Liver (tissue), 9 donors: ENCODE measurements around the gene ARHGEF26. TPM values are rescaled to one million over a fixed set of nuclear protein-coding genes. Genes with fewer than 3 reads are reported as not detected.
A peak's percentile ranks its signal among the peaks of the same experiment; 100 is the strongest.

Experiments
- DNase-seq: peaks from one replicate; pipeline ENCODE4 v3.0.0-alpha.2; 2017; ENCODE audit warnings: low spot score
- H3K27ac ChIP-seq, 2 donors: one replicate each; pipeline ENCODE4 v1.7.0; 2013; ENCODE audit warnings: inconsistent platforms in 2 of 2, low read length in 2 of 2, control low read depth in 1 of 2, low read depth in 1 of 2, mild to moderate bottlenecking in 1 of 2
- H3K27me3 ChIP-seq, 4 donors: one replicate each; pipeline versions ENCODE4 v1.6.1 to v1.7.0; 2013; ENCODE audit warnings: low read length in 3 of 4, inconsistent platforms in 1 of 4, mild to moderate bottlenecking in 1 of 4, moderate library complexity in 1 of 4; ENCODE audit not compliant: control insufficient read depth in 4 of 4, insufficient read depth in 4 of 4
- H3K36me3 ChIP-seq, 4 donors: one replicate each; pipeline versions ENCODE4 v1.6.1 to v1.7.0; 2013; ENCODE audit warnings: low read length in 3 of 4, mild to moderate bottlenecking in 3 of 4, low read depth in 1 of 4, moderate library complexity in 1 of 4; ENCODE audit not compliant: control insufficient read depth in 4 of 4, insufficient read depth in 3 of 4
- H3K4me1 ChIP-seq, 4 donors: one replicate each; pipeline versions ENCODE4 v1.6.1 to v1.7.0; 2013; ENCODE audit warnings: low read length in 3 of 4, mild to moderate bottlenecking in 3 of 4, moderate library complexity in 1 of 4; ENCODE audit not compliant: control insufficient read depth in 4 of 4, insufficient read depth in 4 of 4
- H3K4me3 ChIP-seq, 3 donors: one replicate each; pipeline versions ENCODE4 v1.6.1 to v1.7.0; 2013; ENCODE audit warnings: low read length in 3 of 3, control low read depth in 1 of 3, low read depth in 1 of 3, mild to moderate bottlenecking in 1 of 3
- H3K9ac ChIP-seq, 2 donors: one replicate each; pipeline ENCODE4 v1.7.0; 2013; ENCODE audit warnings: low read length in 2 of 2, mild to moderate bottlenecking in 2 of 2, moderate library complexity in 2 of 2, control low read depth in 1 of 2, low read depth in 1 of 2
- H3K9me3 ChIP-seq, 4 donors: one replicate each; pipeline versions ENCODE4 v1.6.1 to v1.7.0; 2013; ENCODE audit warnings: low read length in 3 of 4; ENCODE audit not compliant: control insufficient read depth in 4 of 4
- EGR1 ChIP-seq, 2 donors: IDR thresholded peaks; 2 replicates each; pipeline ENCODE4 v1.6.1; 2016 to 2018; ENCODE audit warnings: antibody characterized with exemption in 2 of 2, low read depth in 2 of 2
- FOXA1 ChIP-seq: IDR thresholded peaks from 2 replicates; pipeline ENCODE4 v1.6.1; 2016; ENCODE audit warnings: antibody characterized with exemption
- GABPA ChIP-seq, 2 donors: IDR thresholded peaks in 1 of 2; conservative IDR thresholded peaks in 1 of 2; 2 replicates each; pipeline ENCODE4 v1.6.1; 2016; ENCODE audit warnings: antibody characterized with exemption in 2 of 2, mild to moderate bottlenecking in 1 of 2, moderate library complexity in 1 of 2
- NR2F2 ChIP-seq: IDR thresholded peaks from 2 replicates; pipeline ENCODE4 v1.6.1; 2016; ENCODE audit warnings: antibody characterized with exemption
- RAD21 ChIP-seq, 2 donors: IDR thresholded peaks; 2 replicates each; pipeline ENCODE4 v1.6.1; 2016; ENCODE audit warnings: antibody characterized with exemption in 2 of 2, mild to moderate bottlenecking in 2 of 2
- REST ChIP-seq: IDR thresholded peaks from 2 replicates; pipeline ENCODE4 v1.6.1; 2016; ENCODE audit warnings: antibody characterized with exemption, mild to moderate bottlenecking
- SP1 ChIP-seq: IDR thresholded peaks from 2 replicates; pipeline ENCODE4 v1.6.1; 2018; ENCODE audit warnings: antibody characterized with exemption, mild to moderate bottlenecking
- TAF1 ChIP-seq: conservative IDR thresholded peaks from 2 replicates; pipeline ENCODE4 v1.6.1; 2016; ENCODE audit warnings: antibody characterized with exemption, mild to moderate bottlenecking
- YY1 ChIP-seq: IDR thresholded peaks from 2 replicates; pipeline ENCODE4 v1.6.1; 2016; ENCODE audit warnings: antibody characterized with exemption, mild to moderate bottlenecking
- ZBTB33 ChIP-seq: IDR thresholded peaks from 2 replicates; pipeline ENCODE4 v1.6.1; 2016; ENCODE audit warnings: antibody characterized with exemption
- WGBS: extraction: QIAGEN DNeasy Blood & Tissue Kit; methylation state at CpG from one replicate; pipeline ENCODE4 v1.1.7; 2013; 5-methylcytosine and 5-hydroxymethylcytosine counted together
- polyA plus RNA-seq, 2 donors: library from polyadenylated mRNA; stranded (reverse) in 1 of 2; unstranded in 1 of 2; fragments of 200-250 nt in 1 of 2; fragments of >200 nt in 1 of 2; fragmentation: Nextera tagmentation in 1 of 2; extraction: Ambion mirVana in 1 of 2; gene quantifications; one replicate each; pipeline versions ENCODE4 v1.2.1 to v1.2.3, GENCODE V29; 2013 to 2015
- total RNA-seq, 2 donors: library from RNA; depleted of rRNA; stranded (reverse); fragments of >200 nt; gene quantifications; one replicate each; pipeline ENCODE4 v1.2.3, GENCODE V29; 2014
- TF ChIP-seq, protein P1 (sequence below): IDR thresholded peaks from 2 replicates; pipeline ENCODE4 v1.6.1; 2016; ENCODE audit warnings: antibody characterized with exemption
- donor health status: healthy.
- donor health status: healthy.
- donor health status: healthy.
- donor health status: healthy.
- donor health status: healthy.

The ARHGEF26 gene
- total and polyA plus RNA-seq, 4 donors, result 1.4 to 27.9 (median 18.7) TPM

DNA sequence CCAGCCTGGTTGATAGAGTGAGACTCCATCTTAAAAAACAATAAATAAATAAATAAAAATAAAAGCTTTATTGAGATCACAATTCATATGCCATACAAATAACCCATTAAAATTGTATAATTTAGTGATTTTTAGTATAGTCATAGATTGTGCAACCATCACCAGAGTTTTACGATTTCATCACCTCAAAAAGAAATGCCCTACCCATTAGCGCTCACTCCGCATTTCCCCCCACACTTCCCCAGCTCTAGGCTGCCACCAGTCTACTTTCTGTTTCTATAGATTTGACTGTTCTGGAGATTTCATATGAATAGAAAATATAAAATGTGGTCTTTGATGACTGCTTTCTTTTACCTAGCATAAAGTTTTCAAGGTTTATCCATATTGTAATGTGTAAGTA lies 57.0 kb downstream of the ARHGEF26 start:
- no peaks in the 10 kb centered on the region for H3K36me3 ChIP-seq
- no peak overlapping the region for H3K9ac ChIP-seq
- whole genome bisulfite sequencing, result 71% methylated on average over 3 of the region's 3 CpGs
- H3K4me3 ChIP-seq, result no peak overlapping the region
- no peaks in the 10 kb centered on the region for H3K27me3 ChIP-seq
- peaks cover 0 to 4% (median 0%) of the 10 kb centered on the region in 4 donors for H3K4me1 ChIP-seq
- no peak for DNase-seq
- H3K27ac ChIP-seq, result no peak overlapping the region
- no peaks in the 10 kb centered on the region for H3K9me3 ChIP-seq
- TF ChIP-seq RAD21 (IDR thresholded peaks at IDR 0.05) (no peak), GABPA (IDR thresholded peaks at IDR 0.05 in 1 of 2, conservative IDR thresholded peaks at IDR 0.05 in 1 of 2) (no peak), TAF1 (no peak), REST (no peak)
- TF ChIP-seq, protein P1, sequence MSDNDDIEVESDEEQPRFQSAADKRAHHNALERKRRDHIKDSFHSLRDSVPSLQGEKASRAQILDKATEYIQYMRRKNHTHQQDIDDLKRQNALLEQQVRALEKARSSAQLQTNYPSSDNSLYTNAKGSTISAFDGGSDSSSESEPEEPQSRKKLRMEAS, result no peak

GRCh38 chr3:154180836-154181691 lies 59.9 kb downstream of the ARHGEF26 start:
- no peak overlapping the region for H3K4me3 ChIP-seq
- no peak overlapping the region for H3K27ac ChIP-seq
- DNase-seq, result no peak
- H3K4me1 ChIP-seq, result no peaks in the 10 kb centered on the region
- H3K9me3 ChIP-seq, result no peaks in the 10 kb centered on the region
- H3K27me3 ChIP-seq, result no peaks in the 10 kb centered on the region
- H3K9ac ChIP-seq, result no peak overlapping the region
- no peaks in the 10 kb centered on the region for H3K36me3 ChIP-seq
- TF ChIP-seq EGR1 (IDR thresholded peaks at IDR 0.05; ENCODE audit: low read depth in 2 of 2), result no peak
- TF ChIP-seq YY1, result no peak
- TF ChIP-seq, protein P1, result no peak
- peak; percentile 20 for TF ChIP-seq NR2F2
- no peak for TF ChIP-seq FOXA1
- TF ChIP-seq ZBTB33, result no peak
- peak; percentile 19 for TF ChIP-seq SP1
- 84% methylated on average over 10 of the region's 10 CpGs for WGBS
